ENCODE measurements around the gene P2RX6.

Gene P2RX6

DNA sequence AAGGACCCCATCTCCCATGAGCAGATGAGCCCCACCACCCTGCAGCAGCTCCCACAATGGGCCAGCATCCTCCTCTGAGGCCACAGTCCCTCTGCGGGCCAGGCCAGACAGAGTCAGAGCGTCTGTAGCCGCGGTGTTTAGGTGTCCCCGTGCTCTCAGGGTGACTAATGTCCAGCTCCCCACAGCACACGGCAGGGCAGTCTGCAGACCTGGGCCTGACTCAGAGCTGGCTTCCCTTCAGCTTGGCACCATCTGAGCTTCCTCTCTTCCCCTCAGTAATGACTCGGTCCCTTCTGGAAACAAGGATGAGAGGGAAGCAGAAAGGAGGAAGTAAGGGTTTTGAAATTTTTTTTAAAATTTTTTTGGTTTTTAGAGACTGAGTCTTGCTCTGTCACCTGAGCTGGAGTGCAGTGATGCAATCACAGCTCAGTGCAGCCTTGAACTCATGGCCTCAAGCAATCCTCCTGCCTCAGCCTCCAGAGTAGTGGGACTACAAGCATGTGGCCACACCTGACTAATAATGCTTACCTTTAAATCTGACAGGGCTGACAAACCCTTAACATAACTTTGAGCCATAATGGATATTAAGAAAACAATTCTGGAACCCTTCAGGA, 59.2 kb downstream of the P2RX6 start:
- DNase-seq (ENCODE audit: low read depth, low spot score): no peak

- DNase-seq (ENCODE audit: low read depth, low spot score): no peak
These were observed 60.7 kb downstream of the P2RX6 start for GRCh38 chr22:21075516-21076138.

DNA sequence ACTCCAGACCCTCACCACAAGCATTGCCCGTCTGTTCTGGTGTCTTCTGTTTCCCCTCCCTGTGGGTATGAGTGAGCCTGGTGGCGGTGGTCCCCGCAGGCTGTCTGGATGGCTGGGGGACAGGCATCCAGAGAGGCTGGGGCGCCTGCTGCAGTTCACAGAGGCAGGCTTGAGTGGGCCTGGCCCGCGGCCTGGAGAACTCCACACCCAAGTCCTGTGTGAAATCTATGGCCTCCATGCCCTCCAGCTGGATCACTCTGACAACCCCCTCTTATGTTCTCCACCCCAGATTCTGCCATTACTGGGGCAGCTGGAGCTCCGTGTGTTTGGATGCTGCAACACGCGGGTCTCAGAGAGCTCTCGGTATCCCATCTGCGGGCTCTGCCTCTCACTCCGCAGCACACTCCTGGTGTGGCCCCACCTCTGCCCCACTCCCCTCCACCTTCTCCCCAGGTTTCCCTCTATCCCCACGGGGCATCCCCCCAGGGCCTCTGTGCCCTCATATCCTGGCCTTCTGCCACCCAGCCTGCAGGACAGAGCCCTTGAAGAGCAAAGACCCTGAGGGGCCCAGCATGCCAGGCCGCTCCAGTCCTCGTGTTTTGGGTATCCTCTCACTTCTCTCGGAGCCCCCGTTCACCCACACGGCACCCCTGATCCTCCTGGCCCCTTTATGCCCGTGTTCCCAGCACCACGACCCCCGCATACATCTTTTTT, 62.1 kb downstream of the P2RX6 start:
- no peak for DNase-seq (ENCODE audit: low read depth, low spot score)
